HG02840 (cell line): Measurements from ENCODE around the gene ASIC3.

ENCODE experiments used
- ATAC-seq: cut with Tn5 transposase; IDR thresholded peaks from one replicate; pipeline ENCODE4 v1.9.1; 2021; ENCODE audit warnings: mild to moderate bottlenecking, moderate library complexity, moderate number of reproducible peaks; ENCODE audit not compliant: unreplicated experiment, low FRiP score

Gene ASIC3

GRCh38 chr7:151083071-151083823 lies 34.9 kb downstream of the ASIC3 start, which contains the start of gene TMUB1:
TSS of gene TMUB1 (minus strand) at chr7:151083493. CDS start at chr7:151082563, 930 bp downstream.
- peak; percentile 52 for ATAC-seq

GRCh38 chr7:151083824-151084160 lies 35.5 kb downstream of the ASIC3 start:
- ATAC-seq: no peak

GRCh38 chr7:151085329-151085690 lies 37.0 kb downstream of the ASIC3 start:
- no peak for ATAC-seq

GRCh38 chr7:151085691-151086620 lies 37.6 kb downstream of the ASIC3 start, which contains the start of gene AGAP3:
TSS of gene AGAP3 (plus strand) at chr7:151086475. CDS start at chr7:151086742, 267 bp downstream.
- ATAC-seq: peak; percentile 36

- ATAC-seq: no peak
These were observed 38.5 kb downstream of the ASIC3 start for GRCh38 chr7:151086802-151087244.

GRCh38 chr7:151087245-151088018 lies 39.1 kb downstream of the ASIC3 start:
- ATAC-seq: no peak

GRCh38 chr7:151088019-151088855 lies 39.9 kb downstream of the ASIC3 start:
- no peak for ATAC-seq

- ATAC-seq: no peak
These were observed 40.7 kb downstream of the ASIC3 start for GRCh38 chr7:151088856-151089699.

- no peak for ATAC-seq
These were observed 41.8 kb downstream of the ASIC3 start for GRCh38 chr7:151089893-151090730.

GRCh38 chr7:151091003-151091402 lies 42.7 kb downstream of the ASIC3 start:
- ATAC-seq: no peak

- no peak for ATAC-seq
These were observed 43.1 kb downstream of the ASIC3 start for GRCh38 chr7:151091431-151091830.

- no peak for ATAC-seq
These were observed 43.7 kb downstream of the ASIC3 start for GRCh38 chr7:151091988-151092387.

- no peak for ATAC-seq
These were observed 45.4 kb downstream of the ASIC3 start for GRCh38 chr7:151093748-151094147.

- no peak for ATAC-seq
These were observed 46.3 kb downstream of the ASIC3 start for GRCh38 chr7:151094675-151095074.

GRCh38 chr7:151095123-151095797 lies 46.9 kb downstream of the ASIC3 start:
- ATAC-seq: no peak

- no peak for ATAC-seq
These were observed 47.6 kb downstream of the ASIC3 start for GRCh38 chr7:151095828-151096475.
